SK-N-DZ (cell line): ENCODE measurements around the gene LHFPL3.
"Not testable (repeated sequence)": the region's sequence is repeated elsewhere in the genome, so short reads cannot be mapped to it uniquely, and the experiment has no call there.

ENCODE experiments used
- DNase-seq: peaks from one replicate; pipeline ENCODE4 v3.0.0-alpha.2; 2015; ENCODE audit warnings: low spot score

The LHFPL3 gene

GRCh38 chr7:104894726-104895521 lies 566.5 kb downstream of the LHFPL3 start:
- no peak for DNase-seq

DNA sequence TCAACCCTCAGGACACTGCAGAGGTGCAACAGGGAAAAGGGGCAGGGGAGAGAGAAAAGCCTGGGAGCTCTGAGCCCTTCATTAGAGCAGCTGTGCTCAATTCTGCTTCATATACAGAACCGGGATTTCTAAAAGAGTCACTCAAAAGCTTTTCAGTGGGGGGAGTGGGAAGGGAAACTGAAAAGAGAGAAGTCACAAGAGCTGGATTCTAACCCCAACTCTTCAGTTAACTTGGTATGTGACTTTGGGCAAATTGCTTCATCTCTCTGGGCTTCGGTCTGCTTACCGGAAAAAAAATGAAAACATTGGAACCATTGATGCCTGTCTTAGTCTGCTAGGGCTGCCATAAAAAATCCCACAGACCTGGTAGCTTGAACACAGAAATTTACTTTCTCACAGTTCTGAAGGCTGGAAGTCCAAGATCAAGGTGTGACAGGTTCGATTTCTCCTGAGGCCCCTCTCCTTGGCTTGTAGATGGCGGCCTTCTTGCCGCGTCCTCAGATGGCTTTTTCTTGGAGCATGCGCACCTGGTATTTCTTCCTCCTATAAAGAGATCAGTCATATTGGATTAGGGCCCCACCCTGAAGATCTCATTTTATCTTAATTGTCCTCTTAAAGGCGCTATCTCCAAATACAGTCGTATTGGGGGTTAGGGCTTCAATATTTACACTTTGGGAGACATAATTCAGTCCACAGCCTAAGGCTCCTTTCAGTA lies 567.3 kb downstream of the LHFPL3 start:
- no peak for DNase-seq

GRCh38 chr7:104898434-104898833 lies 570.0 kb downstream of the LHFPL3 start:
- DNase-seq: no peak

DNA sequence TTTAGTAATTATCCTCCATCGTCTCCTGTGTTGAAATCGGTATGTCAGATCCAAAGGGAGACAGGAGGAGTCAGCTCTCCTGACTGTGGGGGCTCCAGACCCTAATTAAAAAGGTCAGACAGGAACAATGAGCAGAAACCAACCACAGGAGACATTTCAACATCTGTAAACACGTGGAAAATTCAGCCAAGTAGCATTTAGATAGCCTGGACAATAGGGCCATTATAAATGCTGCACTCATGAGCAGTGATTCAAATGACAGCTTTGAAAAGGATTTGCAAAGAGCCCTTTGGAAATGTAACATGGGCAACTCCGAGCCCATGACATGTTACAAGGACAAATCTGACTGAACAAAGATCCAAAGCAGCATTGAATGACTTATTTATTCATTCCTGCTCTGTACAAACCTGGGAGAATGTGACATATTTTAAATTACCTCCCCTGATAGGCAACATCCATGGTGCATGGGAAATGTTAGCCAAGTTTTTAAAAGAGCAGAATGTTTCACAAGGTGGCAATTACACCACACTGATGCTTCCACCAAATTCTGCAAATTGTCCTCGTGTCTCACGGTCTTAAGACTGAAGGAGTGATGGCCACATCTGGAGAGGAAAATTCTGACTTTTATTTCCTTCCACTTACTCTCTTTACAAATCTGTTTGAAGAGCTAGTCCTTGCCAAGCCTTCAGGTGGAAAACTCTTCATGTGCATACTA lies 572.3 kb downstream of the LHFPL3 start:
- DNase-seq: no peak

- no peak for DNase-seq
Observed at GRCh38 chr7:104901240-104901619, 572.8 kb downstream of the LHFPL3 start.

DNA sequence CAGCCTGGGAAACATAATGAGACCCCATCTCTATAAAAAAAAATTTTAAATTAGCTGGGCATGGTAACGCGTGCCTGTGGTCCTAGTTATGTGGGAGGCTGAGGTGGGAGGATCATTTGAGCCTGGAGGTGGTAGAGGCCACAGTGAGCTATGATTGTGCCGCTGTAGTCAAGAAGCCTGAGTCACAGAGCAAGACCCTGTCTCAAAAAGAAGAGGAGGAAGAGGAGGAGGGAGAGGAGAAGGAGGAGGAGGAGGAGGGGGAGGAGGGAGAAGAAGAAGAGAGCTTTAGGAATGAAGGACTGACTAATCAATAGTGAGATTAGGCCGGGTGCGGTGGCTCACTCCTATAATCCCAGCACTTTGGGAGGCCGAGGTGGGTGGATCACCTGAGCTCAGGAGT lies 573.8 kb downstream of the LHFPL3 start:
- no peak for DNase-seq

GRCh38 chr7:104903044-104903443 lies 574.6 kb downstream of the LHFPL3 start:
- no peak for DNase-seq

- no peak for DNase-seq
Observed at GRCh38 chr7:104903846-104904245, 575.4 kb downstream of the LHFPL3 start.

GRCh38 chr7:104906032-104906431 lies 577.6 kb downstream of the LHFPL3 start:
- DNase-seq: no peak

GRCh38 chr7:104906556-104906955 lies 578.2 kb downstream of the LHFPL3 start:
- DNase-seq: no peak

DNA sequence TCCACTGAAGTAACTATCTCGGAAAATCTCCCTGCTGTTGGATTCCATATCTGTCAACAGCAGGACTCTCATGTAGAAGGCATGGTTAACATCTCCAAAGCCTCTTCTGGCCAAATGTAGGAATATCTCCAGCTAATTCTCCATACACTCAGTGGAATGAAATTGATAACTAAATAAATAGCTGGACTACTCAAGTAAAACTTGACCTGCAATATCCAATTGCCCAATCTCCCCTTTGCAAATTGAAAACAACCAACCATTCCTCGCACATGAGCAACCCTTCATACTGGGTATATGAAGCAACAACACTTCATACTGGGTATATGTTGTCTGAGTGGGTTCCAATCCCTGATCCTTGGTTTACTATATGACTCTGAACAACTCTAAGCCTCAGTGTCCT lies 580.2 kb downstream of the LHFPL3 start:
- no peak for DNase-seq

DNA sequence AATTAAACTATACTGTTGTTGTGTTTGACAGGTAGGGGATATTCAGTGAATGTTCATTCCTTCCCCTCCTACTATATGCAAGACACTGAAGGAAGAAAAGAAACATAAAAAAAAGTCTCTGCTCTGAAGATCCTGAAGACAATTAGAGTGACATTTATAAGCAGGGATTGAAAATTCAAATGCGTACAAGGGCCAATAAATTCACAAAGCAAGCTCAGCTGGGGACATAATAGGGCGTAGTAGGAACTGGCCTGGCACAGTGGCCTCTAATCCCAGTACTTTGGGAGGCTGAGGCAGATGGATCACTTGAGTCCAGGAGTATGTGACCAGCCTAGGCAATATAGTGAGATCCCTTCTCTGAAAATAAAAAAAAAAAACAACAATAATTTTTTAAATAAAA lies 580.7 kb downstream of the LHFPL3 start:
- no peak for DNase-seq

GRCh38 chr7:104914421-104914820 lies 586.0 kb downstream of the LHFPL3 start:
- DNase-seq: no peak

- no peak for DNase-seq
Observed at GRCh38 chr7:104921596-104921995, 593.2 kb downstream of the LHFPL3 start.

DNA sequence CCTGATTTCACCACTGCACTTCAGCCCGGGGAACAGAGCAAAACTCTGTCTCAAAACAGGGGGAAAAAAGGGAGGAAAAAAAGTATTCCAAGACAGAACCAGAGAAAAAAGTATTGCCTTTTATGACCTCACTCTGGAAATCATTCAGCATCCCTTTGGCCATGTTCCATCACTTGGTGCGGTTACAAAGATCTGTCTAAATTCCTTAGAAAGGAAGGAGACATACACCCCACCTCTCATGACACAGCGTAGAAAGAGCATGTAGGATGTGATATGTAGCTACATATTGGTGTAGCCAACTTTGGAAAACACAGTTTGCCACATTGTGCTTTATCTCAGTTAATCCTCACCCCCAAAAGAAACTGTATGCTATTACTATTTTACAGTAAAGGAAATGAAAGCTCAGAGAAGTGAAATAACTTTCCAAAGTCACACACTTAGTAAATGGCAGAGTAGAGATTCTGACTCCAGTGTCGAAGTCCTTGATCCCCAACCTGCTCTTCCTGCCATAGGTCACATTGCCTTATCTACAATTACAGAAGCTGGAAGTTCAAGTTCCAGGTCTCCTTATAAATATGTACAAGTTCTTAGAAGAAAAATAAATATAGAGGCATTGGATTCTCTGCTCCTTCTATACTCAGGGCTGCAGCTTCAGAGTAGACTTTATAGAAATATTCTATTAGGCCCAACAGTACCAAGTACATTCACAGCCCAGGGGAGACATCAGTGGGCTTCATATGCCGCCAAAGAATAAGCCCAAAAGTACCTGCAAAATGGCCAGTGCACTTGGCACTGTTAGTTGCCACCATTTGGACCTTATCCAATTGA lies 594.0 kb downstream of the LHFPL3 start:
- DNase-seq: no peak

DNA sequence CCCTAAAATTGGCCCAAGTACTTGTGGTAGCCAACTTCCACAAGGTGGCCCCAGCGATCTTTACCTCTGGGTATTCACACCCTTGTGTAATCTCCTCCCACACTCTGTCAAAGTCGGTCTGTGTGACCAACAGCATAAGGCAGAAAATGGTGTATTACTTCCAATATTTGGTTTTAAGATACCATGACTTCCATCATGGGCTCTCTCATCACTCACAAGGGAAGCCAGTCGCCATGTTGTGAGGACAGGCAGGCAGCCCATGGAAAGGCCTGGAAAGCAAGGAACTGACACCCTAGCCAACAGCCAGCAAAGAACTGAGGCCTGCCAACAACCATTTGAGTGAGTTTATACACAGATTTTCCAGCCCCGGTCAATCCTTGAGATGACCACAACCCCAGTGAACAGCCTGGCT lies 594.6 kb downstream of the LHFPL3 start:
- DNase-seq: peak; percentile 77

DNA sequence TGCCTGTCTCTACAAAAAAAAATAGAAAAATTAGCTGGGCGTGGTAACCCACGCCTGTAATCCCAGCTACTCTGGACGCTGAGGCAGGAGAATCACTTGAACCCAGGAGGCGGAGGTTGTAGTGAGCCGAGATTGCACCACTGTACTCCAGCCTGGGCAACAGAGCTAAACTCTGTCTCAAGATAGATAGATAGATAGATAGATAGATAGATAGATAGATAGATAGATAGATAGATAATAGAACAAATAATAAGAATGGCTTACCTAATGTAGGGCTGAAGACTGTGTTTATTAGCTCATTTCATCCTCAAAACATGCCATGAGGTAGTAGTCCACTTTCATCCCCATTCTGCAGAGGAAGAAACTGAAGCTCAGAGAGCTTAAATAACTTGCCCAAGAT lies 597.8 kb downstream of the LHFPL3 start:
- DNase-seq: not testable (repeated sequence)

GRCh38 chr7:104926601-104927041 lies 598.2 kb downstream of the LHFPL3 start:
- no peak for DNase-seq

GRCh38 chr7:104927055-104927454 lies 598.7 kb downstream of the LHFPL3 start:
- no peak for DNase-seq

DNA sequence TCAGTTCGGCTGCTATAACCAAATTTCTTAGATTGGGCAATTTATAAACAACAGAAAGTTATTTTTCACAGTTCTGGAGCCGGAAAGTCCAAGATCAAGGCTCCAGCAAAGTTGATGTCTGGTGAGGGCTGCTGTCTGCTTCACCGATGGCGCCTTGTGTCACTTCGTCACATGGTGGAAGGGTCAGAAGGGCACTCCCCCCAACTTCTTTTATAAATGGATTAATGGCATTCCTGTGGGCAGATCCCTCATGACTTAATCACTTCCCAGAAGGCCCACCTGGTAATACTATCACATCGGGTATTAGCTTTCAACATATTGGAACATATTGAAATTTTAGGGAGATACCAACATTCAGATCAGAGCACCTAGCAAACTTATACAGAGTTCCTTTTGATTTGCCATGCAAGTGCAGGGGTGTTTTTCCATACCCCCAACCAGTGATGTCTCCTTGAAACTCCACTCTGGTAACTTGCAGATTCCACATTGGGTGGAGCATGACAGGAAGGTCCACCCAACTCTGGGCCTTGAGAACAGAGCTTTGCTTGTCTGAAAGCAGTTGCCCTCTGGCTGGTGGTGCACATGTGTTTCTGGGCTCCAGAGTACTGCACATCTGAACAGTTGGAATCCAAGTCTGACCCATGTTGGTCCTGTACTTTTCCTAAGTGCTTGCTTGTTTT lies 600.5 kb downstream of the LHFPL3 start:
- DNase-seq: no peak

DNA sequence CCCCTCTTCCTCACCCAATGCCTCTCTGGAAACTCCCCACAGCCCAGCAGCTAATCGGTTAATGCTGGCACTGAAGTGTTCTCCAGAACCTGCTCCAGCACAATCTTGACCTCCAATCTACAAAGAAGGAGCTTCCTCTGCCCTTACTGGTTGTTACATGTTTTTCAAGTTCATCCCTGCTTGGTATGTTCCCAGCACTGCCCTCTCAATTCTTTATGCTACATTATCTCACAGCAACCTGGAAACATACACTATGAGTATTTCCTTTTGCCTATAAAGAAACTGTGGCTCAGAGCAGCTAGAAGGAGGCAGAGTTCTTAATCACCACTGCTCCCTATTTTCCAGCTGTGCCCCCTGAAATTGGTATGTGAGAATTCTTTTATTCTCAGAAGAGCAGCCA lies 601.5 kb downstream of the LHFPL3 start:
- DNase-seq: no peak
